Karpas-422 (cell line): ENCODE results near the gene ASB14. TPM values are rescaled to one million over a fixed set of nuclear protein-coding genes. Genes with fewer than 3 reads are reported as not detected.
"Not testable (repeated sequence)": the region's sequence is repeated elsewhere in the genome, so short reads cannot be mapped to it uniquely, and the experiment has no call there.

ENCODE experiments used
- DNase-seq: peaks from one replicate; pipeline ENCODE4 v3.0.0-alpha.2; 2015
- H2AFZ ChIP-seq: fragments of 200-600 bp; sonication (generic); 2 replicates; pipeline ENCODE4 v1.6.1; 2014; ENCODE audit warnings: antibody characterized with exemption, low read length, mixed read lengths
- H3K27ac ChIP-seq: fragments of 200-600 bp; sonication (generic); 2 replicates; pipeline ENCODE4 v1.5.1; 2014; ENCODE audit warnings: mild to moderate bottlenecking, low read length, moderate library complexity
- H3K27me3 ChIP-seq: fragments of 200-600 bp; sonication (generic); 2 replicates; pipeline ENCODE4 v1.6.1; 2014; ENCODE audit warnings: low read length, mixed read lengths
- H3K36me3 ChIP-seq: fragments of 200-600 bp; sonication (generic); 2 replicates; pipeline ENCODE4 v1.6.1; 2014; ENCODE audit warnings: low read length, mixed read lengths; ENCODE audit not compliant: insufficient read depth
- H3K4me1 ChIP-seq: fragments of 200-600 bp; sonication (generic); 2 replicates; pipeline ENCODE4 v1.6.1; 2014; ENCODE audit warnings: mild to moderate bottlenecking, low read length, mixed read lengths
- H3K4me2 ChIP-seq: fragments of 200-600 bp; sonication (generic); 2 replicates; pipeline ENCODE4 v1.6.1; 2014; ENCODE audit warnings: low read length, low read depth, mild to moderate bottlenecking; ENCODE audit not compliant: poor library complexity, severe bottlenecking
- H3K4me3 ChIP-seq: fragments of 200-600 bp; sonication (generic); 2 replicates; pipeline ENCODE4 v1.5.1; 2014; ENCODE audit warnings: mild to moderate bottlenecking, antibody characterized with exemption, low read length, mixed read lengths
- H3K79me2 ChIP-seq: fragments of 200-600 bp; sonication (generic); 2 replicates; pipeline ENCODE4 v1.6.1; 2014; ENCODE audit warnings: mild to moderate bottlenecking, low read length, mixed read lengths
- H3K9ac ChIP-seq: fragments of 200-600 bp; sonication (generic); 2 replicates; pipeline ENCODE4 v1.6.0; 2014; ENCODE audit warnings: low read length
- H3K9me2 ChIP-seq: fragments of 200-600 bp; sonication (generic), shearing (Covaris generic); replicated peaks from 2 replicates; pipeline ENCODE4 v1.6.0; 2014; ENCODE audit warnings: mild to moderate bottlenecking, low read length, moderate library complexity; ENCODE audit not compliant: insufficient read depth
- H3K9me3 ChIP-seq: fragments of 300-700, 200-600 bp; sonication (generic); 2 replicates; pipeline ENCODE4 v1.6.1; 2014; ENCODE audit warnings: low read length, mixed read lengths
- H4K20me1 ChIP-seq: fragments of 200-600 bp; sonication (generic); 2 replicates; pipeline ENCODE4 v1.6.1; 2014; ENCODE audit warnings: mild to moderate bottlenecking, antibody characterized with exemption, low read length, low read depth; ENCODE audit not compliant: insufficient read depth
- total RNA-seq: library from RNA; depleted of rRNA; stranded (reverse); fragments of >200 nt; shearing (Covaris generic); gene quantifications from 2 replicates; pipeline ENCODE4 v1.2.3, GENCODE V29; 2014; ENCODE audit warnings: low replicate concordance

ASB14 gene
- total RNA-seq, 1 experiment from 2014 or later = not detected

DNA sequence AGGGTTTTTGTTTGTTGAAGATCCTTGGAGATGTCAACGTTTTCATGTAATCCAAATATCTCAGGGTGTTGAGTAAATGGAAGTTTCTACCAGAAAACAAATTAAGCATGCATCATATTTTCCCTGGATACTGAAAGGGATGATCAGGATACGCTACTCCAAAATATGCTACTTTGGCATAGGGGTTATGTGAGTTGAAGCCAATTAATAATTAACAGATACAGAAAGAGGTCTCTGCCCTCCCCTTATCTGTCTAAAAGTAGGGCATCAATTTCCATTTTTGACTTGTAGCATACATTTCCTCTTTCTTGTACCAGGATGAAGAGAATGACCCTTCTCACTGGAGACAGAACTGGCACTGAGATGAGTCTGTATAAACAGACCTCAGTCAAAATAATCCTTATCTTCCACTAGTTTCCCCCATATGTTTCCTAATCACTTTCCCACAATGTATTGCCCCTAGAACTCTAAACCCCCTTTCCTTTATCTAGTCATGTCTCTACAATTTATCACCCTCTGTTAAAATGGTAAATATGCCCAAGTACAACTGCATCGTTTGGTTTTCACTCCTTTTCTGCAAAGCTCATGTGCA lies 17.4 kb upstream of the ASB14 start:
- no peak overlapping the region for H2AFZ ChIP-seq
- H3K4me3 ChIP-seq = no peak overlapping the region
- H3K9me3 ChIP-seq = no peaks in the 10 kb centered on the region
- no peak overlapping the region for H3K27ac ChIP-seq
- H3K4me2 ChIP-seq = no peak overlapping the region
- H3K4me1 ChIP-seq = no peaks in the 10 kb centered on the region
- H3K9ac ChIP-seq = no peak overlapping the region
- H3K36me3 ChIP-seq = no peaks in the 10 kb centered on the region
- no peak for DNase-seq
- H3K9me2 ChIP-seq = no peaks in the 10 kb centered on the region
- H3K79me2 ChIP-seq = no peaks in the 10 kb centered on the region
- no peaks in the 10 kb centered on the region for H3K27me3 ChIP-seq
- no peaks in the 10 kb centered on the region for H4K20me1 ChIP-seq

DNA sequence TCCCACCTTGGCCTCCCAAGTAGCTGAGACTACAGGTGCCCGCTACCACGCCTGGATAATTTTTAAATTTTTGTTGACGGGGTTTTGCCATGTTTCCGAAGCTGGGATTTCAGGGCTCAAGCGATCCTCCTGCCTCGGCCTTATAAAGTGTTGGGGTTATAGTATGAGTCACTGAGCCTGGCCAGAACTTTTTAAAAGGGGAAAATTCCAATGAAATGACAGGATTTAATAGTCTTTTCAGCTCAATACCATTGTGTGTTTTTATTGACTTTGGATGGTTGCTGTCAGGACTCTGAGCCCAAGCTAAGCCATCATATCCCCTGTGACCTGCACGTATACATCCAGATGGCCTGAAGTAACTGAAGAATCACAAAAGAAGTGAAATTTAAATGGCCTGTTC lies 11.0 kb upstream of the ASB14 start:
- not testable (repeated sequence) for H3K9ac ChIP-seq, H3K9me2 ChIP-seq, DNase-seq, H3K27me3 ChIP-seq, H3K36me3 ChIP-seq, H4K20me1 ChIP-seq, H3K4me1 ChIP-seq, H3K9me3 ChIP-seq, H3K4me3 ChIP-seq, H3K27ac ChIP-seq, H2AFZ ChIP-seq, H3K4me2 ChIP-seq, H3K79me2 ChIP-seq

DNA sequence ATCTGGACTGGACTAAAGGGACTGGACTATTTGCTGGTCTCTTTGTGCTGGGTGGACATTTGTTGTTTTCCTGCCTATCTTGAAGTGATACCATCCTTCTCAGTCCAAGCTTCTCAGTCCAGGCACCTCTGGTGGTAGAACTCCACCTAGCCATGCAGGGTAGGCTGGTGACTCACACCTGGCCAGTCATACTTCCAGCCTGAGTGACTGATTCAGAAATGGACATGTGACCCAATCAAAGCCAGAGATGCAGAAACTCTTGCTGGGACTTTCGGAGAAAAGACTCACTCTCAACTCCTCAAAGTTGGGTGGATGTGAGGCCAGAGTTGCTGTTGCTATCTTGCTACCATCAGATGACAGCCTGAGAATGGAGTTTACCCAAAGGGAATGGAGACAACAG lies 5.6 kb upstream of the ASB14 start:
- Histone ChIP-seq H3K9ac (no peak overlapping the region), H3K79me2 (no peaks in the 10 kb centered on the region), H3K4me1 (no peaks in the 10 kb centered on the region), H3K27ac (no peak overlapping the region), H3K27me3 (no peaks in the 10 kb centered on the region), H3K9me3 (no peaks in the 10 kb centered on the region), H3K4me2 (no peak overlapping the region), H3K4me3 (no peak overlapping the region), H2AFZ (no peak overlapping the region), H3K36me3 (no peaks in the 10 kb centered on the region), H4K20me1 (no peaks in the 10 kb centered on the region), H3K9me2 (no peaks in the 10 kb centered on the region)
- no peak for DNase-seq

DNA sequence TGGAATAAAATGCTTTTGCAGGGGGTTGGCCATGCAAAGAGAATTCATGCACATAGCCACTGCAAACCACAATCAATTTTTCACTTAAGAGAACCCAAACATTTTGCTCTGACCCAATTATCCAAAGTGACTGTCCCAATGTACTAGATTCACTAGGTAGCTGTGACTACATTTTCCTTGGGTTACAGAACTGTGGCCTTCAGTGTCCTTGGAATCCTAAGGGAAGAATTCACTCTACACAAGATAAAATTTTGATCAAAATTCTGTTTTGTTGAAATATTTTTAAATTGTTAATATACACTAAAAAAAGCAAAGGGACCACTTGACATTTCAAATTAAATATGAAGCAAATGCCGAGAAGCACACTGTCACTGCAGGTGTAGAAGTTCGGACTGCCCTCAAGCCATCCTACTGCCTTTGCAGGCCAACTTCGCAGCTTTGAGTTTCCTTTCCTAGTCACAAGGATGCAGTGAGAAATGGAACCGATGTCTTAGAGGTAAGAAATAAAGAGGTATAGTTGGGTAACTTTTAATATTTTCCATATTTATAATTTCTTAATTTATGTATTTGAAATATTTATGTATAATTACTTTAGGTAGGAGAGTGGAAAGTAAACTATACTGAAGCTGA lies 527 bp upstream of the ASB14 start:
- no peaks in the 10 kb centered on the region for H3K4me1 ChIP-seq
- H3K27me3 ChIP-seq = no peaks in the 10 kb centered on the region
- H3K4me3 ChIP-seq = no peak overlapping the region
- H2AFZ ChIP-seq = no peak overlapping the region
- H3K9me3 ChIP-seq = no peaks in the 10 kb centered on the region
- no peaks in the 10 kb centered on the region for H3K79me2 ChIP-seq
- H3K9ac ChIP-seq = no peak overlapping the region
- no peaks in the 10 kb centered on the region for H3K9me2 ChIP-seq
- H3K27ac ChIP-seq = no peak overlapping the region
- no peaks in the 10 kb centered on the region for H3K36me3 ChIP-seq
- DNase-seq = no peak
- no peaks in the 10 kb centered on the region for H4K20me1 ChIP-seq
- no peak overlapping the region for H3K4me2 ChIP-seq

DNA sequence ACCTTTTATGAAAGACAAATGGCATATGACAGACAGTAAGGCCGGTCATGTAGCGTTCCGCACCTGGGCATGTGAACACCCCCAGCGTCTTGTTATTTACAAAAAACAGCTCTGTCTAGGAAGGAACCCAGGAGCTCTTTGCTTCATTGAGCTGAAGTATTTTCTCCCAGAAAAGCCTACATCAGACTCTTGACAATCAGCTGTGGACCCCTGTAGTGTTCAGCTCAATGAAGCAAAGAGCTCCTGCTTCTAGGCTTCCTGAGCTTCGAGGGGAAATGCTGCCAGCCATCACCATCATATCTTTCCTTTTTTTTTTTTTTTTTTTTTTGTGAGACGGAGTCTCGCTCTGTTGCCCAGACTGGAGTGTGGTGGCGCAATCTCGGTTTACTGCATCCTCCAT lies 4.1 kb downstream of the ASB14 start:
- Histone ChIP-seq H3K27me3 (no peaks in the 10 kb centered on the region), H3K4me3 (no peak overlapping the region), H2AFZ (no peak overlapping the region), H3K36me3 (no peaks in the 10 kb centered on the region), H4K20me1 (no peaks in the 10 kb centered on the region), H3K9ac (no peak overlapping the region), H3K4me1 (no peaks in the 10 kb centered on the region), H3K79me2 (no peaks in the 10 kb centered on the region), H3K9me2 (no peaks in the 10 kb centered on the region), H3K27ac (no peak overlapping the region), H3K4me2 (no peak overlapping the region), H3K9me3 (no peaks in the 10 kb centered on the region)
- DNase-seq = no peak

DNA sequence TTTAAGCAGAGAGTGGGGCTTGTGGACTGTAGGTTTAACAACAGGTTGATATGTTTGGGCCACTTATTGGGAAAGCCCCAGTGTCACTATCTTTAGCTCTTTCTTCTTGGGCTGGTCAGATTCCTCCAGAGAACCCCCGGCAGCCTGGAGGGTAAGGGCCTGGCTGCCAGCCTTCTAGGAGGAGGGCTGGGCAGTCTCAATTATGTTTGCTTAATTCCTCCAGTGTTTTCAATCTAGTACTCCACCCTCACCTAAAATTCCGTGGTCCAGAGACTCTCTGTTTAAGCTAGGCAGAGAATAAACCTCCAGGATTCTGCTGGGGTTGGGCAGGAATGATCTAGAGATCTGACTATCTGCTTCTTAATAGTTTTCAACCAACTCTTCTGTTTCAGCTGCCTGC lies 5.3 kb downstream of the ASB14 start:
- no peak for DNase-seq
- H3K4me3 ChIP-seq = no peak overlapping the region
- no peak overlapping the region for H3K9ac ChIP-seq
- H2AFZ ChIP-seq = no peak overlapping the region
- H3K4me1 ChIP-seq = no peaks in the 10 kb centered on the region
- no peaks in the 10 kb centered on the region for H3K9me2 ChIP-seq
- H4K20me1 ChIP-seq = no peaks in the 10 kb centered on the region
- no peaks in the 10 kb centered on the region for H3K36me3 ChIP-seq
- no peaks in the 10 kb centered on the region for H3K79me2 ChIP-seq
- H3K27ac ChIP-seq = no peak overlapping the region
- no peaks in the 10 kb centered on the region for H3K9me3 ChIP-seq
- H3K4me2 ChIP-seq = no peak overlapping the region
- H3K27me3 ChIP-seq = no peaks in the 10 kb centered on the region

DNA sequence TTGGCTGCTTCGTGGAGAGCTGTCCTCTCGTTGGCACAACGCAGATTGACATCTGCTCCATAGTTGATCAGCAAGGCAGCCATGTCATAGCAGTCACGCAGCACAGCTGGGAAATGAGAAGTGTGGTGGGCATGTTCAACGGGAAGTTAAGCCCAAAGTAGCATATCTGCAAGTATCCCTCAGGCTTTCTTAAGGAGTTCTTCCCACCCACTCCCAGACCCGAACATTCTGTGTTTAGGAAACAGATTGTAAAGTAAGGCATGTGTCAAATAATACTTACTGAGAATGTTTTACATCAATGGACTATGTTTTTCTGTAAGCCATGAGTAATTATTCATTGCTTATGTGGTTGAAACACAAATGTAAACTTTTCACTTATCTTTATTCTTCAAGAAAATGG lies 9.2 kb downstream of the ASB14 start:
- Histone ChIP-seq H3K27ac (no peak overlapping the region), H2AFZ (no peak overlapping the region), H3K79me2 (no peaks in the 10 kb centered on the region), H3K4me3 (no peak overlapping the region), H3K9me2 (no peaks in the 10 kb centered on the region), H3K36me3 (no peaks in the 10 kb centered on the region), H3K4me2 (no peak overlapping the region), H4K20me1 (no peaks in the 10 kb centered on the region), H3K4me1 (no peaks in the 10 kb centered on the region), H3K9ac (no peak overlapping the region), H3K27me3 (no peaks in the 10 kb centered on the region), H3K9me3 (no peaks in the 10 kb centered on the region)
- no peak for DNase-seq

DNA sequence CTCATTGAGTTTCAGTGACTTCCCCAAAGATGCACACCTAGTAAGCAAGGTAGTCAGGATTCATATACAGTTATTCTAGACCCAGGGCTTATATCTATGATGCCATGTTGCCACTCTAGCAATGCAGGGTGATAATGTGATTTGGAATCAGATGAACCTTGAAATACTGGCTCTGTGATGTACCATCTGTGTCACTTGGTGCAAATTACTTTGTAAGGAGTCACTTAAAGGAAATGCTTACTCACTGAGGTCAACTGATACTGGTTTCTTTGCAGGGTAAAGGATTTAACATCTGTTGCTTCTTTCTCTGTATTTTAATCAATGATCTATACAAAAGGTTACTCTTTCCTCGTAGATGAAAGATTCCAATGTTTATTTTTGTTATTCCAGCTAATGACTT lies 10.8 kb downstream of the ASB14 start:
- Histone ChIP-seq H3K9ac (no peak overlapping the region), H3K9me2 (no peaks in the 10 kb centered on the region), H3K36me3 (no peaks in the 10 kb centered on the region), H4K20me1 (no peaks in the 10 kb centered on the region), H3K4me2 (no peak overlapping the region), H3K27ac (no peak overlapping the region), H2AFZ (no peak overlapping the region), H3K9me3 (no peaks in the 10 kb centered on the region), H3K4me1 (no peaks in the 10 kb centered on the region), H3K4me3 (no peak overlapping the region), H3K79me2 (no peaks in the 10 kb centered on the region), H3K27me3 (no peaks in the 10 kb centered on the region)
- DNase-seq = no peak
